Sigmoid colon (tissue), 4 donors: ENCODE data around the gene LSM12.

ENCODE experiments used
- CTCF ChIP-seq, 4 experiments: fragments of 450-650 bp in 3 of 4; fragments of 200-600 bp in 1 of 4; IDR thresholded peaks; one replicate each; pipeline ENCODE4 v1.5.1; 2016 to 2019; ENCODE audit warnings: antibody characterized with exemption in 4 of 4, mild to moderate bottlenecking in 3 of 4, moderate library complexity in 2 of 4
- POLR2A ChIP-seq, 2 donors: fragments of 450-650 bp; IDR thresholded peaks; one replicate each; pipeline ENCODE4 v1.6.1; 2016; ENCODE audit warnings: antibody characterized with exemption in 2 of 2, mild to moderate bottlenecking in 2 of 2, moderate library complexity in 2 of 2
- POLR2AphosphoS5 ChIP-seq, 4 donors: sonication (generic); formaldehyde crosslinking; IDR thresholded peaks; one replicate each; pipeline ENCODE4 v1.6.1; 2017; ENCODE audit warnings: antibody characterized with exemption in 4 of 4

- no peak for TF ChIP-seq CTCF (IDR thresholded peaks at IDR 0.05)
- TF ChIP-seq POLR2AphosphoS5 (IDR thresholded peaks at IDR 0.05), result no peak
- no peak for TF ChIP-seq POLR2A (IDR thresholded peaks at IDR 0.05)
These were observed 27.9 kb downstream of the LSM12 start for GRCh38 chr17:44038604-44039011.
